Suprapubic skin (tissue), 3 donors: Measurements from ENCODE around the gene ITPR2.

Experiments
- CTCF ChIP-seq, 2 donors: fragments of 200-600 bp in 1 of 2; fragments of 450-650 bp in 1 of 2; sonication (generic) in 1 of 2; IDR thresholded peaks; one replicate each; pipeline ENCODE4 v1.5.1; 2016 to 2019; ENCODE audit warnings: antibody characterized with exemption in 2 of 2, mild to moderate bottlenecking in 1 of 2, moderate library complexity in 1 of 2
- POLR2A ChIP-seq, 2 donors: fragments of 450-650 bp; IDR thresholded peaks; one replicate each; pipeline ENCODE4 v1.6.1; 2017; ENCODE audit warnings: antibody characterized with exemption in 2 of 2, mild to moderate bottlenecking in 2 of 2, moderate library complexity in 2 of 2

DNA sequence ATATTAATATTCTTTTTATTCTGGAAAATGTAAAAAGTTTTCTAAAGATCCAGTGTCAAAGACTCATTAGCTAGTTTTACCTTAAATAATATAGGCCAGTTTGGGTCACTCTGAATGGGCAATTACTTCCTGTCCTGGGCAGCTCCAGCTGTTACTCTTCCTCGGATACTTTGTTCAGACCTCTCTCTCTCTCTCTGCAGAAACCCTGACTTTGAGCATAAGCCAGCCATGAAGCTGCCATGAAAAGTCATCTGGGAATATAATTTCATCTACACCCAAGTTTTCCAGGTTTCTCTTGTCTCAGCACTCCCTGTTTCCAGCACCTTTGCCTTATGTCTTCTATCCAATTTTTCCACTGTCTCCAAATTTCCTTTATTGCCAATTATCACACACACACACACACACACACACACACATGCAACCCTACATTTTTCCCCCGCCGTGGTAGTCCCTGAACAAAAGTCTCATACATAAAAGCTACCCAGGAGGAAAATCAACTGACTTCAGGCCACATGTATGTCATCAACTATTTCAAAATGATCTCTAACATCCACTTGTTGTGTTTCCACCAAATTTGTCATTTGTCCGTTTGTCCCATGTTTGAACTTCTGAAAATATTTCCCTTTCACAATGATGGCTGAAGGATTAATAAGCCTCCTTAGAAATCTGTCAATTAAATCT is 319.5 kb downstream of the ITPR2 start:
- TF ChIP-seq CTCF (IDR thresholded peaks at IDR 0.05), result no peak
- no peak for TF ChIP-seq POLR2A (IDR thresholded peaks at IDR 0.05)
